ENCODE results near the gene ITGA6.

The ITGA6 gene

DNA sequence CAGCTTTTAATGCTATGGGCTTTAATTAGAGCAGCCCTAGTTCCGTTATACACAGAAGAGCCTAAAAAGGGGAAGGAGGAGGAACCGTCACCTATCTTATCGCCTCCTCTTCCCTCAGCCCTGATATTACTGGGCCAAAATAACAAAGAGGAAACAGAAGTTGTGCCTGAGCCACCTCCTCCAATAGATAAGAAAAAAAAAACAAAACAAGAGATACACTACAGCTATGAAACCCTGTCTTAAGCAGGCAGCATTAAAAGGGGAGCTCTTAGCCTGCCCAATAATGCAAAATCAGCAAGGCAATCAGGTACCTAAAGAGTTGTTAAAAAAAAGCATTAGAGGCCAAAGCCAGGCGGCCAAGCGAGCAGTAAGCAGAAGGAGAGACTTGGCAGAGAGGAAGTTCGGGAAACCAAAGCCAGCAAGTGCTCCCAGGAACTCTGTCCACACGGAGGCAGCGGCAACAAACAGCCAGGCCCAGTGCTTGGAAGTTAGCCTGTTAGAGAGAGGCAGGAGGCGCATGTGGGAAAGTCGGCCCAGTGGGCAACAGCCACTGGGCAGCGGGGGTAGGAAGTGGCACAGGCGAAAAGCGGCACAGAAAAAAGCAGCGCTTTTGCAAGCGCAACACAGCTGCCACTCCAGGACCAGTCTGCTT is 86.7 kb downstream of the ITGA6 start:
- TF ChIP-seq, protein P1, sequence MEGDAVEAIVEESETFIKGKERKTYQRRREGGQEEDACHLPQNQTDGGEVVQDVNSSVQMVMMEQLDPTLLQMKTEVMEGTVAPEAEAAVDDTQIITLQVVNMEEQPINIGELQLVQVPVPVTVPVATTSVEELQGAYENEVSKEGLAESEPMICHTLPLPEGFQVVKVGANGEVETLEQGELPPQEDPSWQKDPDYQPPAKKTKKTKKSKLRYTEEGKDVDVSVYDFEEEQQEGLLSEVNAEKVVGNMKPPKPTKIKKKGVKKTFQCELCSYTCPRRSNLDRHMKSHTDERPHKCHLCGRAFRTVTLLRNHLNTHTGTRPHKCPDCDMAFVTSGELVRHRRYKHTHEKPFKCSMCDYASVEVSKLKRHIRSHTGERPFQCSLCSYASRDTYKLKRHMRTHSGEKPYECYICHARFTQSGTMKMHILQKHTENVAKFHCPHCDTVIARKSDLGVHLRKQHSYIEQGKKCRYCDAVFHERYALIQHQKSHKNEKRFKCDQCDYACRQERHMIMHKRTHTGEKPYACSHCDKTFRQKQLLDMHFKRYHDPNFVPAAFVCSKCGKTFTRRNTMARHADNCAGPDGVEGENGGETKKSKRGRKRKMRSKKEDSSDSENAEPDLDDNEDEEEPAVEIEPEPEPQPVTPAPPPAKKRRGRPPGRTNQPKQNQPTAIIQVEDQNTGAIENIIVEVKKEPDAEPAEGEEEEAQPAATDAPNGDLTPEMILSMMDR (IDR thresholded peaks at IDR 0.05): no peak

DNA sequence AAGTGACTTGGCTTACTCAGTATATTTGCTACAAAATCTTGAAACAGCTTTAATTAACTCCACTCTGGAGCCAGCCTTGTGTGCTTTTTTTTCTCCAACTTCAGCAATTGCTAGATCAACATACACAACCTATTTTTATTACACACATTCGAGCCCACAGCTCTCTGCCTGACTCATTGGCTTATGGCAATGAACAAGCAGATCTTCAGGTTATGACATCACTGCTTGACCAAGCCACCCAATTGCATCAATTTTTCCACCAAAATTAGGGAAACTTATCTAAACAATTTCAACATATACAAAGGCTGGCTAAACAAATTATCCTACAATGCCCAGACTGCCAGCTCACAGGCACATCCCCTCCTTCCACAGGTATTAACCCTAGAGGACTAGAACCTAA is 88.9 kb downstream of the ITGA6 start:
- TF ChIP-seq, protein P1 (IDR thresholded peaks at IDR 0.05): no peak

DNA sequence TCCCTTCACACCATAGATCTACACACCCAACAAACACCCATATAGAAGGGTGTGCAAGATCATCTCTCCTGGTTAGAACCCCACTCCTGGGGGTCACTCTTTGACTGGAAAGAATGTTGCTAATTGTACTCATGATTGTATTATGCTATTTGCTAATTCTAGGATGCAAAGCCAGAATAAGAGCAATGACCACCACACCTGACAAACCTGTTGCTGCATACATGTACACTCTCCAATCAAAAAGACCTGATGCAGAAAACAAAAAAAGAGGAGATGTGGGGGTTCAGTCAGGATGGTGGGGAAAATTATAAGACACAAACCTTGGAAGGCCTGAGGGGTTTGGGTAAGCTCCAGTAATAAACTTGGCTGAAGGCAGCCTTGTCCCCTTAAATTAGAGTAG is 91.6 kb downstream of the ITGA6 start:
- TF ChIP-seq, protein P1 (IDR thresholded peaks at IDR 0.05): no peak

DNA sequence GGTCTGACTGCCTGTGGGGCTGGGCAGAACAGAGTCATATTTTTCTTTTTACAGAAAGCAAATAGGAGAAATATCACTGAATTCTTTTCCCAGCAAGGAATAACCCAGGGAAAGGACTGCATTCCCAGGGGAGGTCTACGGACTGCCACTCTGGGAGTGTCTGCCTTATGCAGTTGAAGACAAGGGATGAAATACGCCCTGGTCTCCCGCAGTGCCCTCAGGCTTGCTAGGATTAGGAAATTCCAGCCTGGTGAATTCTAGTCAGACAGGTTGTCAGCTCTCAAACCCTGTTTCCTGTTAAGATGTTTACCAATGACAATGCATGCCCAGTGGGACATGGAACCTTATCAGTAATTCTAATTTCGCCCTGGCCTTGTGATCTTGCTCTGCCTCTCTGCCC is 98.2 kb downstream of the ITGA6 start:
- TF ChIP-seq, protein P1 (IDR thresholded peaks at IDR 0.05): no peak

DNA sequence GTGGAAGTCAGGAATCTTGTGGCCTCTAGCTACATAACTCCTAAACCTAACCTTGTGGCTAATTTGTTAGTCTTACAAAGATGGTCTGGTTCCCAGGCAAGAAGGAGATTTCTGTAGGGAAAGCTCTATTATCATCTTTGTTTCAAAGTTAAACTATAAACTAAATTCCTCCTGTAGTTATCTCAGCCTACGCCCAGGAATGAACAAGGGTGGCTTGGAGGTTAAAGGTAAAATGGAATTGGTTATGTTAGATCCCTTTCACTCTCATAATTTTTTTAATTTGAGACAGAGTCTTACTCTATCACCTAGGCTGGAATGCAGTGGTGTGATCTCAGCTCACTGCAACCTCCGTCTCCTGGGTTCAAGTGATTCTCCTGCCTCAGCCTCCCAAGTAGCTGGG is 103.9 kb downstream of the ITGA6 start:
- TF ChIP-seq, protein P1 (IDR thresholded peaks at IDR 0.05): no peak

DNA sequence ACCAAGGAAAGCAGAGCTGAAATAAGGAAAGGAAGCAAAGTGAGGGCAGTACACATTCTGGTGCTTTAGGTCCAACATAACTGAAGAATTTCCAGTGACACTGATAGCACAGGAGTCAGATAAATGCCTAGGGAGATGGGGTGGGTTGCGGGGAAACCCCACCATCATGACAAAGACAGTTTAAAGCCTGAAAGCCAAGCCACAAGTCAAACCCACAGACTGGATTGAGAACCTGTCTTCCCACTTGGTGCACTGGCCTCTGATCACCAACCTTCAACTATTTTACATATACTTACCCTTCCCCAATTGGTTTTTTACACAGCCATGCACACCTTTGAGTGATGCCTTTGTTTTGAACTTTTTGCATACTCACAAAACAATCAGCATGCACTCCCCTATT is 106.3 kb downstream of the ITGA6 start:
- TF ChIP-seq, protein P1 (IDR thresholded peaks at IDR 0.05): no peak

DNA sequence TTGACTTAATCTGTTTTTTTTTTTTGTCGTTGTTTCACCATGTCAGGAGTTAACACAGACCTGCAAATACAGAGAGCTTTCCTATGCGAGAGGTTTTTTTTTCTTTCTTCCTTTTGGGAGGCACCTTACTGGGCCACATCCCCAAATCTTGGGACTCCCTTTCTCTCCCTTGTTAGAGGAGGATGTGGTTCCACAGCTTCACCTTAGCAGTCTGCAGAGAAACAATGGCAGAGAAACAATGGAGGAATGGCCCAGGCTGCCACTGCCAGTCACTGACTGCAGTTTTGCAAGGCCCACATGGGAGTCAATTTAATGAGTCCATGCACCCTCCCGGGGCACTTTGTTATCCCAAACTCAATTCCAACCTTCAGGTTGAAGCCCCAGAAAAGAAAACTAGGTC is 107.7 kb downstream of the ITGA6 start:
- TF ChIP-seq, protein P1 (IDR thresholded peaks at IDR 0.05): no peak

DNA sequence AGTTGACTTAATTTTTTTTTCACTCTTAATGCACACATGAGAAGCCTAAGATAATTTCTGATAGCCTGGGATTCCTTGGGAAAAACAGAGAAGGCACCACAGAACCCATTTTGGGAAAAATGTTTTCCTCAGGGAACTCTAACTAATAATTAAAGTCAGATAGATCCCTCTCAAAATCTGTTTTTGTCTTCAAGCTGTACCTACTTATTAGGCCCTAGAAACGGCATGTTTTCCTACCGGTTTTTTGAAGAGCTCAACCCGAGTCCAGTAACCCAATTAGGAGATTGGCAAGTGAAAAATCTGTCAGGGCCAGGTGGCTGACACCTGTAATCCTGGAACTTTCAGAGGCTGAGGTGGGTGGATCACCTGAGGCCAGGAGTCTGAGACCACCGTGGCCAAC is 112.4 kb downstream of the ITGA6 start:
- TF ChIP-seq, protein P1 (IDR thresholded peaks at IDR 0.05): no peak

All from LNCAP (cell line).